Bronchial epithelial cell (primary cell): ENCODE measurements around the gene GNG13. TPM values are rescaled to one million over a fixed set of nuclear protein-coding genes. Genes with fewer than 3 reads are reported as not detected.

ENCODE experiments used
- DNase-seq: peaks from one replicate; pipeline ENCODE4 v3.0.0-alpha.2; 2010; ENCODE audit warnings: low read depth
- FAIRE-seq: peaks from 2 replicates; lab custom pipeline; 2011; peaks lifted over from hg19 to GRCh38; lab: Jason Lieb, UNC
- H3K27me3 ChIP-seq: 2 replicates; pipeline ENCODE4 v1.5.1; 2011; ENCODE audit warnings: low read length; ENCODE audit not compliant: control insufficient read depth, insufficient read depth
- H3K36me3 ChIP-seq: 2 replicates; pipeline ENCODE4 v1.5.1; 2011; ENCODE audit warnings: low read length; ENCODE audit not compliant: control insufficient read depth, insufficient read depth
- H3K4me3 ChIP-seq: 2 replicates; pipeline ENCODE4 v1.5.1; 2011; ENCODE audit warnings: mild to moderate bottlenecking, low read depth, low read length, control low read depth
- total RNA-seq: library from RNA; depleted of rRNA; stranded (reverse); fragments of >200 nt; gene quantifications from 2 replicates; pipeline ENCODE4 v1.2.1, GENCODE V29; 2014
- TF ChIP-seq, protein P1 (sequence below): IDR thresholded peaks from 2 replicates; pipeline ENCODE4 v1.5.1; 2011; ENCODE audit warnings: mild to moderate bottlenecking, moderate library complexity, low read length, control low read depth, inconsistent platforms; ENCODE audit not compliant: insufficient read depth, severe bottlenecking

Gene GNG13
- total RNA-seq, 1 donor from 2014 or later, result not detected

DNA sequence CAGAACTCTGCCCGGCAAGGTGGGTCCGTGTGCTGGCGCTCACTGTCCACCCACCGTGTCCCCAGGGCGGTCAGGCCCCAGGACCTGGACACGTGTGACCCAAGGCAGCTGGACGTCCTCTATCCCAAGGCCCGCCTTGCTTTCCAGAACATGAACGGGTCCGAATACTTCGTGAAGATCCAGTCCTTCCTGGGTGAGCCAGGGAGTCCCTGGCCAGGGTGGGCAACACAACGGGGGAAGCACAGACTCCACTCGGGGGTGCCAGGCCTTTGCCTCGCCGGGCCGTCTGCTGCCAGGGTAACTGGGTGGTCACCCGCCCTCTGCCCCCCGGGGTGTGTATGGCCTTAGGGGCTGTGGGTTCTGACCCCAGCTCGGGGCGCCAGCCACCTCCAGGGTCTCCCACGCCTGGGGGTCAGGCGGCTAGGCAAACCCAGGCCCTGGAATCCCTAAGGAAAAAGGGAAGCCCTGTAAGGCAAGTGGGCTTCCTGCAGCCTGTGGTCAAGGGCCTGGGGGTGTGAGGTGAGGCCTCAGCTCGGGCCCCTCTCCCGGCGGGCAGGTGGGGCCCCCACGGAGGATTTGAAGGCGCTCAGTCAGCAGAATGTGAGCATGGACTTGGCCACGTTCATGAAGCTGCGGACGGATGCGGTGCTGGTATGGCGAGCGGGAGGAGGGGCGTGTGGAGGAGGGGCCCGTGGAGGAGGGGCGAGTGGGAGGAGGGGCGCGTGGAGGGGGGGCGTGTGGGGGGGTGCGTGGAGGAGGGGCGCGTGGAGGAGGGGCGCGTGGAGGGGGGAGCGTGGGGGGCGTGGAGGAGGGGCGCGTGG lies 33.5 kb downstream of the GNG13 start:
- Histone ChIP-seq H3K4me3 (no peak overlapping the region), H3K36me3 (no peaks in the 10 kb centered on the region), H3K27me3 (no peaks in the 10 kb centered on the region)
- TF ChIP-seq, protein P1, sequence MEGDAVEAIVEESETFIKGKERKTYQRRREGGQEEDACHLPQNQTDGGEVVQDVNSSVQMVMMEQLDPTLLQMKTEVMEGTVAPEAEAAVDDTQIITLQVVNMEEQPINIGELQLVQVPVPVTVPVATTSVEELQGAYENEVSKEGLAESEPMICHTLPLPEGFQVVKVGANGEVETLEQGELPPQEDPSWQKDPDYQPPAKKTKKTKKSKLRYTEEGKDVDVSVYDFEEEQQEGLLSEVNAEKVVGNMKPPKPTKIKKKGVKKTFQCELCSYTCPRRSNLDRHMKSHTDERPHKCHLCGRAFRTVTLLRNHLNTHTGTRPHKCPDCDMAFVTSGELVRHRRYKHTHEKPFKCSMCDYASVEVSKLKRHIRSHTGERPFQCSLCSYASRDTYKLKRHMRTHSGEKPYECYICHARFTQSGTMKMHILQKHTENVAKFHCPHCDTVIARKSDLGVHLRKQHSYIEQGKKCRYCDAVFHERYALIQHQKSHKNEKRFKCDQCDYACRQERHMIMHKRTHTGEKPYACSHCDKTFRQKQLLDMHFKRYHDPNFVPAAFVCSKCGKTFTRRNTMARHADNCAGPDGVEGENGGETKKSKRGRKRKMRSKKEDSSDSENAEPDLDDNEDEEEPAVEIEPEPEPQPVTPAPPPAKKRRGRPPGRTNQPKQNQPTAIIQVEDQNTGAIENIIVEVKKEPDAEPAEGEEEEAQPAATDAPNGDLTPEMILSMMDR, result no peak
- FAIRE-seq (no peak), DNase-seq (no peak)

DNA sequence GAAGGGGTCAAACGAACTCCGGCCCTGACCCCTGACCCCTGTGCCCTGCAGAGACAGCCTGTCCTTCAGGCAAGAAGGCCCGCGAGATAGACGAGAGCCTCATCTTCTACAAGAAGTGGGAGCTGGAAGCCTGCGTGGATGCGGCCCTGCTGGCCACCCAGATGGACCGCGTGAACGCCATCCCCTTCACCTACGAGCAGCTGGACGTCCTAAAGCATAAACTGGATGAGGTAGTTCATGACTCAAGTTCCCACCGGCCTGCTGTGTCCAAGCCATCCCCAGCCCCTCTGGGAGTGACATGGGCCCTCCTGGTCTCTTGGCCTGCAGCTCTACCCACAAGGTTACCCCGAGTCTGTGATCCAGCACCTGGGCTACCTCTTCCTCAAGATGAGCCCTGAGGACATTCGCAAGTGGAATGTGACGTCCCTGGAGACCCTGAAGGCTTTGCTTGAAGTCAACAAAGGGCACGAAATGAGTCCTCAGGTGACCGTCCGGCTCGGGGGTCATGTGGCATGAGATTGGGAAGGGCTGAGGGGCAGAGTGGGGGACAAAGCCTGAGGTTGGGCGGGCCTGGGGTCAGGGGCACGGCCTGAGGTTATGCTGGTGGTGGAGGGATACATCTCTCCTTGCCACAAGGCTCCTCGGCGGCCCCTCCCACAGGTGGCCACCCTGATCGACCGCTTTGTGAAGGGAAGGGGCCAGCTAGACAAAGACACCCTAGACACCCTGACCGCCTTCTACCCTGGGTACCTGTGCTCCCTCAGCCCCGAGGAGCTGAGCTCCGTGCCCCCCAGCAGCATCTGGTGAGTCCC lies 34.3 kb downstream of the GNG13 start:
- no peak overlapping the region for H3K4me3 ChIP-seq
- FAIRE-seq (no peak), DNase-seq (no peak)
- H3K36me3 ChIP-seq, result no peaks in the 10 kb centered on the region
- H3K27me3 ChIP-seq, result no peaks in the 10 kb centered on the region
- TF ChIP-seq, protein P1, result no peak

DNA sequence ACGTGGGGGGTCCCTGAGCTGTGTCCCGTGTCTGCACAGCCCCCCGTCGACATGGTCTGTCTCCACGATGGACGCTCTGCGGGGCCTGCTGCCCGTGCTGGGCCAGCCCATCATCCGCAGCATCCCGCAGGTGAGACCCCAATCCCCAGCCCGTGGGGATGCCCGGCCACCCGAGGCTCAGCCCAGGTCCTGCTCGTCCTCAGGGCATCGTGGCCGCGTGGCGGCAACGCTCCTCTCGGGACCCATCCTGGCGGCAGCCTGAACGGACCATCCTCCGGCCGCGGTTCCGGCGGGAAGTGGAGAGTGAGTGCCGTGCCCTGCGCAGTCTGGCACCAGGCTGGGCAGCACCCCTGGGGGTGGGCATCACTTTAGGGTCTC lies 35.1 kb downstream of the GNG13 start:
- no peak for DNase-seq
- Histone ChIP-seq H3K4me3 (no peak overlapping the region), H3K27me3 (no peaks in the 10 kb centered on the region), H3K36me3 (no peaks in the 10 kb centered on the region)
- TF ChIP-seq, protein P1, result no peak
- FAIRE-seq, result no peak

DNA sequence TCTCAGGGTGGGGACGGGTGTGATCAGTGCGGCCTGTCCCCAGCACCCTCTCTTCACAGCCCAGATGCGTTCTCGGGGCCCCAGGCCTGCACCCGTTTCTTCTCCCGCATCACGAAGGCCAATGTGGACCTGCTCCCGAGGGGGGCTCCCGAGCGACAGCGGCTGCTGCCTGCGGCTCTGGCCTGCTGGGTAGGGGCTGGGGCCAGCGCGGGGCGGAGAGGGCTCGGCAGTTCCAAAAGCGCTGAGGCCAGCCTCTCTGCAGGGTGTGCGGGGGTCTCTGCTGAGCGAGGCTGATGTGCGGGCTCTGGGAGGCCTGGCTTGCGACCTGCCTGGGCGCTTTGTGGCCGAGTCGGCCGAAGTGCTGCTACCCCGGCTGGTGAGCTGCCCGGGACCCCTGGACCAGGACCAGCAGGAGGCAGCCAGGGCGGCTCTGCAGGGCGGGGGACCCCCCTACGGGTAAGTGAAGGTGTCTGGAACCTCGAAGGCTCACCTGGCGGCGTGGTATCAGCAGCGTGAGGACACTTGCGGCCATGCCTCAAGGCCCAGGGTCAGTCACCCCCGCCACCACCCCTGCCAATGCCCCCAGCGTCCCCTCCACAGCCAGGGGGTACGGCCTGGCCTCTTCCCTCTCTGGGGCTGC lies 35.6 kb downstream of the GNG13 start:
- FAIRE-seq (no peak), DNase-seq (no peak)
- Histone ChIP-seq H3K27me3 (no peaks in the 10 kb centered on the region), H3K36me3 (no peaks in the 10 kb centered on the region), H3K4me3 (no peak overlapping the region)
- TF ChIP-seq, protein P1, result no peak

GRCh38 chr16:764184-764750 lies 36.3 kb downstream of the GNG13 start:
- FAIRE-seq, result no peak
- TF ChIP-seq, protein P1, result no peak
- no peaks in the 10 kb centered on the region for H3K27me3 ChIP-seq
- no peaks in the 10 kb centered on the region for H3K36me3 ChIP-seq
- no peak for DNase-seq
- no peak overlapping the region for H3K4me3 ChIP-seq
